ENCODE data around the gene BMPR1A. TPM values are rescaled to one million over a fixed set of nuclear protein-coding genes. Genes with fewer than 3 reads are reported as not detected.
"Not testable (repeated sequence)": the region's sequence is repeated elsewhere in the genome, so short reads cannot be mapped to it uniquely, and the experiment has no call there.

BMPR1A gene
- total RNA-seq, 1 experiment from 2014 or later: 42.6 TPM

DNA sequence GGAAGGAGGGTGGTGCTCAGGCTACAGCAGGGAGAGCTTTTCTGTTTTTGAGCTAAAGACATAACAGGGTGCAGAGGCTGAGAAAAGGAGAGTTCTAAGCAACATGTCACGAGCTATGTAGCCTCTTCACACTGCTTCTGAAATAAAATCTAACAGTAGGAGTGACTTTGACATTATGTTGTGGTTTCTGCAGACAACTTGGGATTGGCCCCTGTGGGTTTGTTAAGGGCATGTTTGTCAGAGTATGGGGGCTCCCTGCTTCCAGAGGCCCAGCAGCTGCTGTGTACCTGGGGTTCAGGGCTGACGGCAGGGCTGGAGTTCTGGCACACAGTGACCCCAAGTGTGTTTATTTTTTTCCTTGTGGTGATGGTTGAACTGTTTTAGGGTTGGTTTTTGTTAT is 176.3 kb downstream of the BMPR1A start:
- Histone ChIP-seq H3K9me2 (ENCODE audit: insufficient read depth) (no peaks in the 10 kb centered on the region), H3K9ac (ENCODE audit: low read length) (no peak overlapping the region), H3K36me3 (ENCODE audit: control insufficient read depth in 1 of 2, insufficient read depth in 2 of 2, low read length in 2 of 2) (no peaks in the 10 kb centered on the region), H3K4me3 (replicated peaks in 1 of 2; ENCODE audit: low read depth in 1 of 2, low read length in 2 of 2) (no peak overlapping the region), H3K27me3 (ENCODE audit: insufficient read depth, low read length) (no peaks in the 10 kb centered on the region), H3K4me1 (ENCODE audit: control insufficient read depth in 1 of 2, insufficient read depth in 2 of 2, low read length in 2 of 2) (no peaks in the 10 kb centered on the region; a peak in 1 of 4 replicates), H3K9me3 (ENCODE audit: control insufficient read depth in 1 of 2, insufficient read depth in 1 of 2, low read depth in 1 of 2, low read length in 2 of 2) (no peaks in the 10 kb centered on the region), H3K27ac (ENCODE audit: low read depth, low read length) (no peak overlapping the region), H3K4me2 (ENCODE audit: low read length) (no peak overlapping the region), H2AFZ (ENCODE audit: low read depth, low read length, poor library complexity, severe bottlenecking) (no peak overlapping the region), H3K79me2 (ENCODE audit: insufficient read depth, low read length) (no peaks in the 10 kb centered on the region), H4K20me1 (ENCODE audit: insufficient read depth) (no peaks in the 10 kb centered on the region)
- ATAC-seq (no peak), DNase-seq (ENCODE audit: low read depth, low spot score) (no peak)
- ChIA-PET CTCF (no interaction called here), RAD21 (ENCODE audit: low non-redundant PET in 1 of 2, low total read pairs in 2 of 2, uncharacterized antibody in 2 of 2, unreplicated experiment in 2 of 2) (no interaction called here), POLR2A (no interaction called here)
- no peak for TF ChIP-seq EZH2phosphoT487 (IDR thresholded peaks at IDR 0.05; ENCODE audit: borderline replicate concordance)
- no peak for TF ChIP-seq ZFX (IDR thresholded peaks at IDR 0.05)
- TF ChIP-seq POLR2A (IDR thresholded peaks at IDR 0.05; ENCODE audit: borderline replicate concordance, extremely low read depth, insufficient read depth, insufficient read length): no peak
- no peak for TF ChIP-seq ZNF274 (IDR thresholded peaks at IDR 0.05; ENCODE audit: low read depth, low read length)
- TF ChIP-seq EGR1 (IDR thresholded peaks at IDR 0.05; ENCODE audit: low read depth): no peak
- TF ChIP-seq, protein P1, sequence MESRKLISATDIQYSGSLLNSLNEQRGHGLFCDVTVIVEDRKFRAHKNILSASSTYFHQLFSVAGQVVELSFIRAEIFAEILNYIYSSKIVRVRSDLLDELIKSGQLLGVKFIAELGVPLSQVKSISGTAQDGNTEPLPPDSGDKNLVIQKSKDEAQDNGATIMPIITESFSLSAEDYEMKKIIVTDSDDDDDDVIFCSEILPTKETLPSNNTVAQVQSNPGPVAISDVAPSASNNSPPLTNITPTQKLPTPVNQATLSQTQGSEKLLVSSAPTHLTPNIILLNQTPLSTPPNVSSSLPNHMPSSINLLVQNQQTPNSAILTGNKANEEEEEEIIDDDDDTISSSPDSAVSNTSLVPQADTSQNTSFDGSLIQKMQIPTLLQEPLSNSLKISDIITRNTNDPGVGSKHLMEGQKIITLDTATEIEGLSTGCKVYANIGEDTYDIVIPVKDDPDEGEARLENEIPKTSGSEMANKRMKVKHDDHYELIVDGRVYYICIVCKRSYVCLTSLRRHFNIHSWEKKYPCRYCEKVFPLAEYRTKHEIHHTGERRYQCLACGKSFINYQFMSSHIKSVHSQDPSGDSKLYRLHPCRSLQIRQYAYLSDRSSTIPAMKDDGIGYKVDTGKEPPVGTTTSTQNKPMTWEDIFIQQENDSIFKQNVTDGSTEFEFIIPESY (IDR thresholded peaks at IDR 0.05; ENCODE audit: extremely low read depth, insufficient replicate concordance, low read length): no peak
- TF ChIP-seq SP1 (IDR thresholded peaks at IDR 0.05; ENCODE audit: low read depth): no peak
- TF ChIP-seq FOSL1 (IDR thresholded peaks at IDR 0.05; ENCODE audit: low read depth): no peak
- TF ChIP-seq, protein P2, sequence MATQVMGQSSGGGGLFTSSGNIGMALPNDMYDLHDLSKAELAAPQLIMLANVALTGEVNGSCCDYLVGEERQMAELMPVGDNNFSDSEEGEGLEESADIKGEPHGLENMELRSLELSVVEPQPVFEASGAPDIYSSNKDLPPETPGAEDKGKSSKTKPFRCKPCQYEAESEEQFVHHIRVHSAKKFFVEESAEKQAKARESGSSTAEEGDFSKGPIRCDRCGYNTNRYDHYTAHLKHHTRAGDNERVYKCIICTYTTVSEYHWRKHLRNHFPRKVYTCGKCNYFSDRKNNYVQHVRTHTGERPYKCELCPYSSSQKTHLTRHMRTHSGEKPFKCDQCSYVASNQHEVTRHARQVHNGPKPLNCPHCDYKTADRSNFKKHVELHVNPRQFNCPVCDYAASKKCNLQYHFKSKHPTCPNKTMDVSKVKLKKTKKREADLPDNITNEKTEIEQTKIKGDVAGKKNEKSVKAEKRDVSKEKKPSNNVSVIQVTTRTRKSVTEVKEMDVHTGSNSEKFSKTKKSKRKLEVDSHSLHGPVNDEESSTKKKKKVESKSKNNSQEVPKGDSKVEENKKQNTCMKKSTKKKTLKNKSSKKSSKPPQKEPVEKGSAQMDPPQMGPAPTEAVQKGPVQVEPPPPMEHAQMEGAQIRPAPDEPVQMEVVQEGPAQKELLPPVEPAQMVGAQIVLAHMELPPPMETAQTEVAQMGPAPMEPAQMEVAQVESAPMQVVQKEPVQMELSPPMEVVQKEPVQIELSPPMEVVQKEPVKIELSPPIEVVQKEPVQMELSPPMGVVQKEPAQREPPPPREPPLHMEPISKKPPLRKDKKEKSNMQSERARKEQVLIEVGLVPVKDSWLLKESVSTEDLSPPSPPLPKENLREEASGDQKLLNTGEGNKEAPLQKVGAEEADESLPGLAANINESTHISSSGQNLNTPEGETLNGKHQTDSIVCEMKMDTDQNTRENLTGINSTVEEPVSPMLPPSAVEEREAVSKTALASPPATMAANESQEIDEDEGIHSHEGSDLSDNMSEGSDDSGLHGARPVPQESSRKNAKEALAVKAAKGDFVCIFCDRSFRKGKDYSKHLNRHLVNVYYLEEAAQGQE (IDR thresholded peaks at IDR 0.05; ENCODE audit: low read depth): no peak
- TF ChIP-seq ELF1 (IDR thresholded peaks at IDR 0.05; ENCODE audit: borderline replicate concordance, low read depth): no peak
- TF ChIP-seq RAD21 (IDR thresholded peaks at IDR 0.05; ENCODE audit: low read depth): no peak
- TF ChIP-seq SIN3A (IDR thresholded peaks at IDR 0.05; ENCODE audit: low read depth): no peak
- no peak for TF ChIP-seq YY1 (IDR thresholded peaks at IDR 0.05; ENCODE audit: extremely low read depth, insufficient replicate concordance, low read depth, low read length)
- TF ChIP-seq, protein P3, sequence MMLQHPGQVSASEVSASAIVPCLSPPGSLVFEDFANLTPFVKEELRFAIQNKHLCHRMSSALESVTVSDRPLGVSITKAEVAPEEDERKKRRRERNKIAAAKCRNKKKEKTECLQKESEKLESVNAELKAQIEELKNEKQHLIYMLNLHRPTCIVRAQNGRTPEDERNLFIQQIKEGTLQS (IDR thresholded peaks at IDR 0.05): no peak
- TF ChIP-seq EZH2 (IDR thresholded peaks at IDR 0.05): no peak
- TF ChIP-seq, protein P4, sequence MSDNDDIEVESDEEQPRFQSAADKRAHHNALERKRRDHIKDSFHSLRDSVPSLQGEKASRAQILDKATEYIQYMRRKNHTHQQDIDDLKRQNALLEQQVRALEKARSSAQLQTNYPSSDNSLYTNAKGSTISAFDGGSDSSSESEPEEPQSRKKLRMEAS (IDR thresholded peaks at IDR 0.05): no peak
- no peak for TF ChIP-seq CEBPB (IDR thresholded peaks at IDR 0.05; ENCODE audit: low read depth)
- no peak for TF ChIP-seq JUND (IDR thresholded peaks at IDR 0.05)
- TF ChIP-seq SRF (IDR thresholded peaks at IDR 0.05; ENCODE audit: low read depth): no peak
- BruUV-seq (replicated peaks): no TSS peak
- intact Hi-C loops (cut with micrococcal nuclease): no loop called here

DNA sequence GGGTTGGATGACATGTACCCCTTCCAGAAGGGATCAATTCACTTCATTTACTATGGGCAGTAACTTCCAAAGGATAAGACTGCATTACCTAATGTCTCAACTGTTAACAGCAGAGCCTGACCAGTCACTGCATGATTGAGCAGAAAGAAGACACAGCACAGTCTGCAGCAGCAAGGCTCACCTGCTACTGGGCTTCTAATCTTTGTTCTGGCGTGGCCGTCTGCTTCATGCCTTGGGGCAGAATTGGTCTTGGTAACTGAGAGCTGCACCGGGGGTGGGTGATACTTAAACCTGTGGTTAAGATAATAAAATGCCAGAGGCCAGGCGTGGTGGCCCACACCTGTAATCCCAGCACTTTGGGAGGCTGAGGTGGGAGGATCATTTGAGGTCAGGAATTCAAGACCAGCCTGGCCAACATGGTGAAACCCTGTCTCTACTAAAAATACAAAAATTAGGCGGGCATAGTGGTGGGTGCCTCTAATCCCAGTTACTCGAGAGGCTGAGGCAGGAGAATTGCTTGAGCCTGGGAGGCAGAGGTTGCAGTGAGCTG is 177.8 kb downstream of the BMPR1A start:
- BruUV-seq (replicated peaks); H2AFZ ChIP-seq (ENCODE audit: low read depth, low read length, poor library complexity, severe bottlenecking); H4K20me1 ChIP-seq (ENCODE audit: insufficient read depth); H3K4me2 ChIP-seq (ENCODE audit: low read length); H3K27ac ChIP-seq (ENCODE audit: low read depth, low read length); H3K4me1 ChIP-seq (ENCODE audit: control insufficient read depth in 1 of 2, insufficient read depth in 2 of 2, low read length in 2 of 2); H3K4me3 ChIP-seq (replicated peaks in 1 of 2; ENCODE audit: low read depth in 1 of 2, low read length in 2 of 2); DNase-seq (ENCODE audit: low read depth, low spot score); intact Hi-C loops (cut with micrococcal nuclease); H3K9me2 ChIP-seq (ENCODE audit: insufficient read depth); POLR2A ChIA-PET; RAD21 ChIA-PET (ENCODE audit: low non-redundant PET in 1 of 2, low total read pairs in 2 of 2, uncharacterized antibody in 2 of 2, unreplicated experiment in 2 of 2); H3K36me3 ChIP-seq (ENCODE audit: control insufficient read depth in 1 of 2, insufficient read depth in 2 of 2, low read length in 2 of 2); H3K79me2 ChIP-seq (ENCODE audit: insufficient read depth, low read length); CTCF ChIA-PET; H3K9me3 ChIP-seq (ENCODE audit: control insufficient read depth in 1 of 2, insufficient read depth in 1 of 2, low read depth in 1 of 2, low read length in 2 of 2); H3K9ac ChIP-seq (ENCODE audit: low read length); H3K27me3 ChIP-seq (ENCODE audit: insufficient read depth, low read length); ATAC-seq: not testable (repeated sequence)
